NCI-H1417 treated with DMSO at 0.1 percent for 48 hours (cell line): ENCODE data around the gene QDPR.

Source experiments
- DNase-seq: peaks from one replicate; lab custom pipeline; 2025; lab: John Stamatoyannopoulos, UW

Gene QDPR

GRCh38 chr4:17528551-17529165, 16.8 kb upstream of the QDPR start:
- no peak for DNase-seq

DNA sequence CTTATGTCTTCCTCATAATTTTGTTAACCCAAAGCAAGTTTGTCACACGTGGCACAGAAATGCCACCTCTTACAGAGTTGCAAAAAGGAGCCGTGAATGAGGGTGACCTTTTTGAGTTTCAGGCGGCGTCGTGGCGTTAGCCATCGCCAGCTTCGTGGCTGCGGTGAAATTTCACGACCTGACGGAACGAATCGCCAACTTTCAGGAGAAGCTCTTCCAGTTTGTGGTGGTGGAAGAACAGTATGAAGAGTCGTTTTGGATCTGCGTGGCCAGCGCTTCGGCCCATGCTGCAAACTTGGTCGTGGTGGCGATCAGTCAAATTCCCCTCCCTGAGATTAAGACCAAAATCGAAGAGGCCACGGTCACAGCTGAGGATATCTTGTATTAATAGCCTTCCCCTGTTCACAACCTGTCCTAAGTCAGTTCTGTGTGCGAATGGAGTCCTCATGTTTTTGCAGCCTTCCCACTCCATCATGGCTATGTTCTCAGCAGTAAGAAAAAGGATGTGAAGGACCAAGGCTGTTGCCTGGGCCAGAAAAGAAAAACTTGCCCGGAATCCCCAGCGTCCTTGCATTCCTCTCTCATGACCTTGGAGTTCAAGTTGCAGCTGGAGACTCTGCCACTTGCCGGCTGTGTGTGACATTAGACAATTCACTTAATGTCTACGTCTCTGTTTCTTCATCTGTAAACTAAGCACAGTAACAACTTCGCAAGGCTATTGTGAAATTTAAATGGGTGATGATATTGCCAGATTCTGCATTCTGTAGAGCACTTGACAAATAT, 15.0 kb upstream of the QDPR start:
- DNase-seq = no peak

- DNase-seq = no peak
These were observed 11.8 kb upstream of the QDPR start for GRCh38 chr4:17523662-17524061.

DNA sequence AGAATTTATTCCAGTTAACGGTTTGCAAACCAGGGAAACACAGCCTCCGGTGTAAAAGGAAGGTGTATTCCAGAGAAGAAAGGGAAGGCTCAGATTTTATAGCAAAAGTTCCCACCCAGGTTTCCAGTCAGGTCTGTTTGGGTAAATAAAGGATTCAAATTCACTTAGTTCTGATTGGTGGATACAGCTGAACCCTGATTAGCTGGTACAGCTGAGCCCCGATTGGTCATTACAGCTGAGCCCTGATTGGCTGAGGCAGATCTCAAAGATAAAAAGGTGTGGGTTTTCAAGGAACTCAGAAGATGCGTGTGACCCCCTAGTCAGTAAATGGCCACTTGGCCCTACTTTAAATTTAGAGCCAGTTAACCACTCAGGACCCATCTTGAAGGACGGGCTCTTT, 9.7 kb upstream of the QDPR start:
- no peak for DNase-seq

DNA sequence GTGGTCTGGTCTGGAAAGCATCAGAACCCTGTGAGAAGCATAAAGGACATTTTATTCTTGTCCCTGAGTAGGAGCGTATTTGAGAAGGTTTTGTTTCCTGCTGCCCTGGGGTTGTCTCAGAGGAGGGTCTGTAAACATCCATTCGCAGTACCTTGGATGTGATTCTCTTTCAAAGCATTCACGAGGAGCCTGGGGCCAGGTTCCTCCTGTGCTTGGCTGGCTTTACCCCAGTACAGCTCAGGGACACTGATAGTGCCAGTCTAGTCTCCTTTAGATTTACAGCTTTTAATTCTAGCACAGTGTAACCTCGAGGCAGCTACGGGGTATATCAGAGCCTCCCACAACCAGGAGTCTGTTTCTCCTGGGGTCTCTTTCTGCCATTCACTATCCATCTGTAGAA, 5.8 kb upstream of the QDPR start:
- DNase-seq = no peak

- no peak for DNase-seq
These were observed 5.1 kb upstream of the QDPR start for GRCh38 chr4:17516980-17517379.

GRCh38 chr4:17515445-17516407, 3.8 kb upstream of the QDPR start:
- DNase-seq = no peak

DNA sequence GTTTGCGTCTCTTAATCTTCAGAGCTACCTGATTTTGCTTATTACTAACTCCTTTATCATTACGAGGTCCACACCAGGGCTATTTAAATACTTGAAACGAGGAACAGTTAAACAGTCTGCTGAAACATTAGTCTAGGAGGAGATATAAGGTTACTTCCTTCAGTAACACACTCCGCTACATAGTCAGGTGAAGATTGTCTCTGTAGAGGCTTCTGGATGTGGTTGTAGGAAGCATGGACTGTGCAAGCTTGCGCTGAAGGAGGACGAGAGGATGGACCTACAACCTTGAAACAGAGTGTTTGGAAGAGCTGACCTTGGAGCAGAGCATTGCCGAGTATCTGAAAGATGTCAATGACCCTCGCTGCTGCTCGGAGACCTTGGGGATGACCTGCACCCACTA, 3.0 kb upstream of the QDPR start, which contains the start of gene CLRN2:
Gene CLRN2, plus strand, starts transcription at position 301 of the 400 bp plus-strand sequence. CDS start 102 bp downstream, outside the sequence.
- DNase-seq = no peak

DNA sequence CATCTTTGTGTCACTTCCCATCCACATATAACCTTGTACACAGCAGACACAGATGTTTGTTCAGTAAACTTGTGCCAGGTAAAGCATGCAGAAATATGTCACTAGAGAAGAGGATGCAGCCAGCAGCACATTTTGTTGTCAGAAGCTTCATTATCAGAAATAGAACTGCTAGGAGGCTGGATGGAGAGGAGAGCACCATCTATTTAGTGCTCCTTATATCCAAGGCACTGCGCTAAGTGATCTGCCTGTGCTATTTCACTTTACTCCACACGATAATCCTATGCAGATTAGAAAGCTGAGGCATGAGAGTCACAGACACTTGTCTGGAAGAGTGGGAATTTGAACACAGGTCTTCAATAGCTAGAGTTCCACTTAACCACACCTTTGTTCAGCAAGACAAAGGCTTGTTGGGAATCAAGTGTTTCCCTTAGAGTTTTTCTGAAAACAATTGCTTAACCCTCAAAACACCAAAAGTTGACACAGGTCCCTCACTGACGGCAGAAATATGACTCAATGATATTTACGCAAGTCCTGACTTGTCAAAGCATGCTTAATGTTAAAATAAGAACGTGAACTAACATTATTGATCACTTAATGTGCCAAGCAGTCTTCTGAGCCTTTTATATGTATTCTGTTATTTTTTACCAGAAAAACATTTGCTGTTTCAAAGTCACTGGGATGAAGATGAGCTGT, 1.2 kb upstream of the QDPR start:
- DNase-seq = no peak

GRCh38 chr4:17511509-17511949, 361 bp downstream of the QDPR start:
- no peak for DNase-seq

- DNase-seq = no peak
These were observed 839 bp downstream of the QDPR start for GRCh38 chr4:17511051-17511450.

DNA sequence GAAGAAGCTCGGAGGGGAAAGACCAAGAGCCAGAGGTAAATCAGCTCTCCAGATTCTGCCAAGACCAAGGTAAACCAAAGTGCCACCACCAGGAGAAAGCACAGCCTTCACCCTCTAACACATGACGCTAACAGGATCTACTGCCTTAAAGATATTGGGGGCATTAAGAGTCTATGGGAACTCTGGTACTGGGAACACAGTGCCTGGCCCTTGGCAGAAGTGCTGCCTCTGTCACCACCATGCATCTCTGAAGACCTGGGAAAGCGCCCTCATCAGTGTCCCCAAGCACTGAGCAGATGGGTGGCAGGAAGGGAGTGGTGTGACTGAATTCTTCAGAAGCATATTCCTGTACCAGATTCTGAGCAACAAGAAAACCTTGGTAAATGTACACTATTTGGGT, 1.3 kb downstream of the QDPR start:
- no peak for DNase-seq

- DNase-seq = no peak
These were observed 7.8 kb downstream of the QDPR start for GRCh38 chr4:17504081-17504480.

DNA sequence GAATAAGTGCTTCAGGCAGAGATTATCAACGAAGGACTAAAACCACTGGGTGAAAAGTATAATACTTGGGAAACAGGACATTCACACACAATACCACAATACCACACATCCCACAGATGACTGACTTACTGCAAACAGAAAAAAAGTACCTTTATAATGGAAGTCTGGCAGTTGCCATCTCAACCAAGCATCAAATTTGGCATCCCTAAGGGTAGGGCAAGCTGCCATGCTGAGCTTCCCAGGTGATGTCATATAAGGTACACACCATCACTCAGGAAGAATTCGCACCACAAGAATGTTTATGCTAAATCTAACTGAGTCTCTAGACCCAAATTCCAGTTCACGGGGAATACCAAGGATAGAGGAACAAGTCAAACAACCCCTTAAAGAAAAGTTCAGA, 9.1 kb downstream of the QDPR start:
- DNase-seq = no peak

DNA sequence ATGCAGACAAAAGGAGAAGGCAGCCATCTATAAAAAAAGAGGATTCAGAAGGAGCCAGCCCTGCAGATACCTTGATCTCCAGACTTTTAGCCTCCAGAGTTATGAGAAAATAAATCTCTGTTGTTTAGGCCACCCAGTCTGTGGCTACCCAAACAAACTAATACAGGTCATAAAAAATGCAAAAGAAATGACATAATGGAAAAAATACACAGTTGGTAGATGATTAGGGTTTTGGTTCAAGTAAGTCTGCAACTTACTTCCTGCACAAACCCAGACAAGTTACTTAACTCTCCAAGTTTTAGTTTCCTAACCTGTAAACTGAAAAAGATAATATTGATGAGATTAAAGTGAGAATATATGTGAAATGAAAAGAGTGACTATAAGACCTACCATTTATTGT, 11.3 kb downstream of the QDPR start:
- no peak for DNase-seq

DNA sequence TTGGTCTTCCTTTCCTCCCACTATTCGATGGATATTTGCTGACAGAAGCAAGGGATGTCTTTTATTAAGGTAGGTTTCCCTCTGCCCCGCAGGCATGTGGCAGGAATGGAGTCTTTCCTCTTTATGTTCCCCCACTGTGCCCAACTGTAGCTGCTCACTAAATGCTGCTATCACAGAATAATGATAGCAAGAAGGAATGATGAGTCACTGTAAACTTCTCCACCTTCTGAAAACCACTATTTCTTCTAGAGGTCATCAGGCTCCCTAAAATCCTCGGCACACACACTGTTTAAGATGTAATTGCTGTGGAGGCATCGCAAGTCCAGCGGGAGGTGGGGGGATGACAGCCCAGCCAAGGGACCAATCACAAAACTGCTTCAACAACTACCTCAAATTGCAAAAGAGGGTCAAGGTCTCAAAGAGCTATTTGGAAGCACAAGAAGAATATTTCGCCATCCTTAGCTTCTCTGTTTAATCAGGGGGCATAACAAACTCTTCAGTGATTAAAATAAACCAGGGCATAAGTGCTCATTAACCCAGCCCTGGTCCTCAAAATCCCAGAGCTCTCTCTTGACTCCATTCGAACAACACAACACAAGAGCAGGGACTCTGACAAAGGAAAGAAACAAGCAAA, 13.9 kb downstream of the QDPR start:
- no peak for DNase-seq

GRCh38 chr4:17494258-17495190, 17.4 kb downstream of the QDPR start:
- DNase-seq = no peak

DNA sequence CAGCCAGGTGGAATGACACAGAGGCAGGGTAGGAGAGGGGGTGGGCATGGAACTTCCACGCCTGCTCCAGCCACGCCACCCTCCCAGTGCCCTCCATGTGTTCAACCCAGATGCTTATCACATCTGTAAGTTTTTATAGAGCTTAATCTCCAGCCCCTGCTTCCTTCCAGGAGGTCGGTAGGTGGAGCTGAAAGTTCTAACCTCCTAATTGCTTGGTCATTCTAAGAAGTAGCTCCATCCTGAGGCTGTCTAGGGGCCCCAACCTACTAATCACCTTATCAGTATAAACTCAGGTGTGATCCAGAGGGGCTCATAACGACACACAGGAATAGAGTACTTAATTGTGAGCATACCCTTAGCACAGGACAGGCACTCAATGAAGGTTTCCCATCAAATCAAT, 18.3 kb downstream of the QDPR start:
- DNase-seq = no peak

DNA sequence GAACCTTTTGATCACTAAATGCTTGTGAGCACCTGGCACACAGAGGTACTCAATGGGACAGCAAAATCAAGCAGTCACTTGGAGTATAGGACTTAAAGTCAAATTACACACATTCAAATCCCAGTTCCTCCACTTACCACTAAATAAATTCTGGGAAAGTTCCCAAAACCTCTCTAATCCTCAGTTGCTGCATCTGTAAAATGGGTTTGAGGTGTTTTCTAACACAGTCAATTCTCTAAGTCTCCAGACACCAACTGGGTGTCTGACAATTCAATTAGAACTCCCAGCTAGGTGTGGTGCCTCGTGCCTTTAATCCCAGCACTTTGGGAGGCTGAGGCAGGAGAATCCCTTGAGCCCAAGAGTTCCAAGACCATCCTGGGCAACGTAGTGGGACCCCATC, 19.0 kb downstream of the QDPR start:
- no peak for DNase-seq

DNA sequence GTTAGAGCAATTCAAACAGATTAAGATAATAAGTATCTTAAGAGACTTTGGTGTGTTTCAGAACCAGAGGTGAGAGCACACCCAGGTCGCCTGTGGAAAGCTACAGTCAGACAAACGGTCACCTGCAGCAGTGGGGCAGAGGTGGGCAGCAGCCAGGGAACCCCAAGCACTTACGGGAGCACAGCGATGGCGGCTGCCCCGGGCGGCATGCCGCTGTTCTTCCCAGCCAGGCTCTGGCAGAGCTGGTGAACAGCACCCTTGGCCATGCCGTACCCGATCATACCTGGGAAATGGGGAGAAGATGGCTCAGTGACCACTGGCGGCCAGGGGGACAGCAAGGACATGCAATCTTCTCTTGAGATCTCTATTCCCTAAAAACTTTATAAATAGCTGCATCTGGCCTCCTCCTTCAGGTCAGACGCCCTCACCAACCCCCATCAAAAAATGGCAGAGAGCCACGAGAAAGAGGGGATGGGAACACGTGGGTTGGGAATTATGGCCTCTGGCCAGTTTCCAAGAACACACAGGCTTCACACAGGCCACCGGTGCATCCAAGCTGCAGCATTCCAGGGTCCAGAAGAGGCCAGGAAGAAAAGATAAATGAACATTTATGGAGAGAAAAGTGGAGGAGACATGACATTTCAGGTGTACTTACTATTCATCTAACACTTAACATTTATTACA, 19.7 kb downstream of the QDPR start:
- DNase-seq = no peak
